ENCODE results near the gene PFKP.

Gene PFKP

DNA sequence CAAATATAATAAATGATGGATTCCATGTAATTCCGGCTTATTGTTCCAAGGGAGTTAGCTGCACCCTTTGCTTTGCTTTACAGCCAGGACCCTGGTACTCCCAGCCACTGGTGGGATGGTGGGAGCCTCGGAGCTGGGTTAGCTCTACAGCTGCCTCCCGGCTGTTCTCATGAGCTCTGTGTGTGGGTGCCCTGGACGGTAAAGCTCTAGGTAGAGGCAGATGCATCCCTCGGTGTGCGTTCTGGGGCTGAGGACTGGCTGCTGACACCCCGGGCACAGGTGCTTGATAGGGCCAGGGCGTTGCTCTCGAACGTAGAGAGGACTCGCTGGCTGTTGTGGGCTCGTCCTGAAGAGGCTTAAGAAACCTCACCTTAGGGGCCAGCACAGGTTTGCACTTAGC, 50.1 kb downstream of the PFKP start:
- no peak for FAIRE-seq

DNA sequence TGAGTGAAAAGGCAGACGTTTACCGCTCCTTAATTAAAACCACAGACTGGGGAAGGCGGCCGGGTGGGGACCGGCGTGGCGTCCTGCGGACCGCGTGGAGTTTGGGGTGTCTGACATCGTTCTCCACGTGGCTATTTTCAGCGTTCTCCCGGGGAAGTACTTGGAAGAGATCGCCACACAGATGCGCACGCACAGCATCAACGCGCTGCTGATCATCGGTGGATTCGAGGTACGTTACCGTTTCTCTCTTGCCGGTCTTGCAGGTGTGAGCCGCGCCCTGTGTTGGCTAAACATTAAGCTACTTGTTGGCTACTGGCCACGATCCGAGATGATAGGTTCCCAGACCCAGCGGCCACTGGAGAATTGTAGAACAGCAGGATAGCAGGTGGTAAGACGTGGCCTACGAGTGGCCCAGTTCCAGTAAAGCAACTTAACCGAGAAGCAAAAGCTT, 51.3 kb downstream of the PFKP start:
- FAIRE-seq = no peak

DNA sequence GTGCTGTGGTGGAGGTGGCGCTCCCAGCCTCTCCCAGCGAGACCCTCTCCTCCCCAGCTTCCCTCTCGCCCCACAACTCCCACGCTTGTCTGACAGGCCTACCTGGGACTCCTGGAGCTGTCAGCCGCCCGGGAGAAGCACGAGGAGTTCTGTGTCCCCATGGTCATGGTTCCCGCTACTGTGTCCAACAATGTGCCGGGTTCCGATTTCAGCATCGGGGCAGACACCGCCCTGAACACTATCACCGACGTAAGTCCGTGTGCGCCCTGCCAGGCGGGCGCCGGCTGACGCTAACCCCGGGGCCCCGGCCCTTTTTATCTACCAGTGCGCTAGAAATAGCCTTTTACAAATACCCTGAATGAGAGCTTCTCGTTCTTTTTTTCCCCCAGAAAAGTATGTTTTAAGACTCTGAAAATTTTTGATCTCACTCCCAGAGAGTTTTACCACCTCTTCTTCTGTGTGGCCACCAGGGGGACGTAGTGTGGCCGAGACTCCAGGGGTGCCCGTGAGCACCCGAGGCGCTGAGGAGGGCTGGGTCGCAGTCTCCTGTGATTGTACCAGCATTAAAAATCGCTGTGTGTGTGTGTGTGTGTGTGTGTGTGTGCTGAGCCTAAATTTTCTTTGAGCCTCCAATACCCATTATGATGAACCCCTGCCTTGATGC, 52.6 kb downstream of the PFKP start:
- no peak for FAIRE-seq

DNA sequence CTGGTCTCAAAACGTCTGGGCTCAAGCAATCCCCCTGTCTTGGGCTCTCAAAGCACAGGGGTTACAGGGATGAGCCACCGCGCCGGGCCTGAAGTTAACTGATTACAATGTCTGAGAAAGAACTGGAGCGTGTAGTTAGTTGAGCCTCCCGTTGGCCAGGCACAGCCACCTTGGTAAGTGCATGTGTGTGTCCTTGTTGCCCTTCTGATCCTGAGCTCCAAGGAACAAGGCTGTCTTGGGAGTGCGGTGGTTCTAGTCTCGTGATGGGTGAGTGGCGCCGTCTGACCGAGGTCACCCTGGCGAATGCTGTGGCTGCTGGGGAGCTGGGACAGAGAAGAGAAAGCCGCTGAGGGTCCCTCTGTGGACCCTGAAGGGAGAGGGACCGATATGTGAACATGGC, 54.7 kb downstream of the PFKP start:
- FAIRE-seq = no peak

DNA sequence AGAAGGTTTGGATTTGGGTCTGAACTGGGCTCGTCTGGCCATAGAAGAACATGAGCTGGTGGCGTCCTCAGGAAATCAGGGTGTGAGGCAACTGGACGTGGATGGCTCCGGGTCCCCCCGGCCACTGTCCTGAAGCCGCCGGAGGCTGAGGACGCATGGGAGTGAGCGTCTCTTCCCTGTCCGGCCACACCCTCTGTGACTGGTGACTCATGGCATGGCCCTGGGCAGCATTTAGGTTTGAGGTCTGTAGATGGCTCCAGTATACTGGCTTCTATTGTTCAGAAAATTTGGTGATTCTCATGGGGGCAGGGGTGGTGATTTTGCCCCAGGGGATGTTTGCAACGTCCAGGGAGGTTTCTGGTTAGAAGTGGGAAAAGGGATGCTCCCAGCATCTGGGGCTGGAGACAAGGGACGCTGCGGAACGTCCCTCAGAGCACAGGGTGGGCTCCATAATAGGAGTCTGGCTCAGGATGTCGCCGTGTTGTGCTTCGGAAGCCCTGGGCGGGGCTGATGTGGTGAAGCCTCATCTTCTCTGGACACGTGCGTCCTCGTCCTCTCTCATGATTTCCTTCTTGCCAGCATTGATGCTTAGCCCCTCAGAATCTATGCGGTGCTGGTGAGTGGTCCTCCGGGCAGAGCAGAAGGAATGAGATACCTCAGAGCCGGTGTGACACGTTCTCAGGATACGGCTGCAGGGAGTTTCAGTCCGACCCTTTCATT, 55.3 kb downstream of the PFKP start:
- no peak for FAIRE-seq

DNA sequence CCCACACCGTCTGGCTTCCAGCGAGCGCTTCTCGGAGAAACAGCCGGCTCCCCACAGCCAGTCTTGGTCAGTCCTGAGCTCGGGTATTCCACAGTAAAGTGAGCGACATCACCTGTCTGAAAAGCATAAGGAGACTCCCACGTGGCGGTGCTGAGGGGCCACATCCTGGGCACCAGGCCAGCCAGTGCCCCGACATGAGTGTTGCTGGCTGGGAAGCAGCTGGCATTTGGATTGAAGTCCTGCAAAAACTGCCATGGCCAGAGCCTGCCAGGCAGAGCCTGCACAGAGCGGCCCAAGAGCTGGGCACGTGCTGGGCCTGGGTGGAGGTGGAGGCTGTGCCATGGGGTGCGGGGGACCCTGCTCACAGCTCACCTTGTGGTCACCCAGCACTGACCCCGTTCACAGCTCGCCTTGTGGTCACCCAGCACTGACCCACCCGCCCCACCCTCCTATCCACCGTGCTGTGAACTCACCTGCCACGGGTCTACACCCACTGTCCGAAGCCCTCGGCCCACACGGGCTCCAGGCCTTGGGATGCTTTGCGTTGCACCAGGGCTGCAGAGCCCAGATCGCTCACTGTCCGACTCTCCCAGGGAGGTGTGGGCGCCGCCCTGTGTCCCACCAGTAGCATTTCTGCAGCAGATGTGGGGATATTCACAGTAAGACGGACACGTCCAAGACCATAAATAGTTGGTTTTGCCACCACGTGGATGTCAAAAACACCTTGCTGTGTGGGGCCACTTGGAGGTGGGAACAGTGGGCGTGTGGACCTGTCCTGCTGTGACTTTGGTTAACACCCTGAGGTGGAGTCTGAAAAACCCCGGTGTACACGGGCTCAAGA, 56.4 kb downstream of the PFKP start:
- no peak for FAIRE-seq

DNA sequence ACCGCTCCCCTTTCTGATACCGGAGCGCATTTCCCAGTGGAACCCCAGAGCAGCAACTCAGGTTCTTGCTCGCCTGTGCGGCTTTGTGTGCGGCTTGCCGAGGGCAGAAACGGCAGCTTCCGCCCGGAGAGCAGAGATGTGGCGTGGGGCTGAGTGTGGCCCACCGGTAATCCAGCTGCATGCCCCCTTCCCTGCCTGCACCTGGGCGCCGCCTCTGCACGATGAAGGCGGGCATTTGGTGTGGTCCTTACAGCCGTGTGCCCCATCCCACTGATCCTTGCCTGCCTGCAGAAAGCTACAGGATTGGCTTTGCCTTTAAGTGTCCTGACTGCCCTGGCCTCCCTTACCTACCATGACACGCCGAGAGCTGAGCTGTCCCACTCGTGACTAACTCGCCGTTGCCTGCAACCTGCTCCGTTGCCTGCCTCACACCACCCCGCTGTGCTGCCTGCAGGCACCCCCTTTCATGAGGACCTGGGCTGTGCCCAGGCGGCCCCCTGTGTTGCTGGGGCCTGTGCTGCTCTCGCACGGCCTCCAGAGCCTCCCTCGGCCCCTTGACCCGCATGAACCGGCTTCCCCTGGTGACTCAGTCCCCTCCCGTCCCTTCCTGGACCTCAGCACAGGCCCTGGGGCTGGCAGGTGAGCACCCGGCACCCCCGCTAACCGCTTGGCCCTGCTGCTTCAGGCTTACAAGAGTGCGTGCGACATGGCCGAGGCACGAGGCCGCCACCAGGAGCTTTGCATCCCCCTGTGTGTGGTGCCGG, 57.2 kb downstream of the PFKP start:
- no peak for FAIRE-seq

DNA sequence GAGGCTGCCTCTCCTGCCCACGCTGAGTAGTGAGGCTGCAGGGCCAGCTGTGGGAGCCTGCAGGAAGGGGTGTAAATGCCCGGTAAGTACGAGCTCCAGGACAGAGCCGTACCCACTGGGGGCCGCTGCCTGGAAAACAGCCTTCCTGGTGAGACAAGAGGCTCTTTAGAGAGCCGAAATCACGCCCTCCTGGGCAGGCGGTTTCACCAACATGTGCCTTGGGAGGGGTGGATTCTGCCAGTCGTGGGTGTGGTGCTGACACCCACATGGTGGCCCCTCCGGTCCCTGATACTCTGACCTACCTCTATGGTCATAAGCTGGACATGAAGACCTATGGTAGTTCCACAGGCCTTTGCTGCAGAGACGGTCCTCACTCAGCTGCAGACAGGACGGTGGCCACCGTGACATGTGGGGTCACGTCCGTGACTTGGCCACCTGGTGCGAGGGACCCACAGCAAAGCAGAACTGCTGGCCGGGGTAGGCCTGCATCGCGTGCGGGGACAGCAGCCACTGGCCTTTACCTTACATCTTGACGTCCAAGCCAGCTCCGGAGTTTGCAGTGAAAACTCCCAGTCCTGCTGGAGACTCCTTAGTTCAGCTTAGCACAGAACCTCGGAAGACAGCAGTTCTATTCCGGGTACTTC, 58.3 kb downstream of the PFKP start:
- no peak for FAIRE-seq

DNA sequence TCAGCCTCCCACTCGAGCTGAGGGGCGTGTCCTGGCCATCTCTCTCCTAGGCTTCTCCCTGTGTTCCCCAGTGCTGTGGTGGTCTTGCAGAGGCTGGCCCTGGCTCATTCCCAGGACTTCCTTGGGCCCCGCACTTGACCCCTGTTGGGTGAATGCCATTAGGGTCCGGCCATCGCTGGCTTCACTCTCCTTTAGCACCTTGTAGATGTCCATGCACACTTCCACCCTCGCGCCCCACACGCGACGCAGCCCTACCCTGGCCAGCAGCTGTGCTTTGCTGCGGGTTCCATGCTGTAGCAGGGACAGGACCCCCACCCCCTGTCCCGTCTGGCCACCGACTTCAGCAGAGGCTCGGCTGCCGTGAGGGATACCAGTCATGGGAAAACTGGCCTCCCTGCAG, 58.9 kb downstream of the PFKP start:
- no peak for FAIRE-seq

DNA sequence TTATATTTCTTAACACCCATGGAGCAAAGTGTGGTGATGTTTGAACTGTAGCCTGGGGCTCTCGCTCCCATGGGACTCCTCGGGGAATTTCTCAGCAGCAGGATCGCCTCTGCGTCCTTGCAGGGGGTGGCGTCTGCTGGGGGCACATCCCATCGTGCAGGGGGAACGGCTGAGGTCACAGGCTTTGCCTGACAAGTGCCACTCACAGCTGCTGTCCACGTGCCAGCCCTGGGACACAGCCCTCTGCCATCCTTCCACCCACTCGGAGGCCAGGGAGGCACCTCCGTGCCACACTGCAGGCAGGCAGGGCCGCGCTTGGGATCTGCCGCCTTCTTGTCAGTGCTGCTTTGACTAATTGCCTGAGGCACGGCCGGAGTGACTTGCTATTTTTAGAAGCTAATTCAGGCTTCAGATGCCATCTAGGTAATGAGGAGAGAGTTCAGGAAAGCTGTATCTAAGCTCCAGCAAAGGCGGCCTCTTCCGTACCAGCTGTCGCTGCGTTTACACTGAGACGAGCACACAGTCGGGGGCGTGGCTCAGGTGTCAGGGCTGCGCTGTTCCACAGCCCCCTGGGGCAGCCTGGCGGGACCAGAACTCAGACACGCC, 59.5 kb downstream of the PFKP start:
- FAIRE-seq = no peak

DNA sequence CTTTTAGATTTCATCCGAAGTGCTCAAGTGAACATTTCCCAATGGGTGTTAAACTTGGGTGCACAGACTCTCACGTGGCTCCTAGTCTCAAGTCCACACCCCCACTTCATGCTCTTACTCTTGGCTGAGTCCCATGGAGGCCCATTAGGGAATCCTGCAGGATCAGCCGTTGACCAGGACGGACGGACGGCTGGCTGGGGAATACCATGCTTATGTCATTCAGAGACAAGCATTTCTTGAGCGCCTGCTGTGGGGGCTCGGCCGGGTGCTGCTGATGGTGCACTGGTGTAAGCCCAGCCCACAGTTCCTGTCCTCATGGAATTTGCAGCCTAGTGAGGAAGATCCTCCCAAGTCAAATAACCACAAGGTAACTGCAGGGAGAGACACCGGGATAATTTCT, 60.6 kb downstream of the PFKP start:
- no peak for FAIRE-seq

DNA sequence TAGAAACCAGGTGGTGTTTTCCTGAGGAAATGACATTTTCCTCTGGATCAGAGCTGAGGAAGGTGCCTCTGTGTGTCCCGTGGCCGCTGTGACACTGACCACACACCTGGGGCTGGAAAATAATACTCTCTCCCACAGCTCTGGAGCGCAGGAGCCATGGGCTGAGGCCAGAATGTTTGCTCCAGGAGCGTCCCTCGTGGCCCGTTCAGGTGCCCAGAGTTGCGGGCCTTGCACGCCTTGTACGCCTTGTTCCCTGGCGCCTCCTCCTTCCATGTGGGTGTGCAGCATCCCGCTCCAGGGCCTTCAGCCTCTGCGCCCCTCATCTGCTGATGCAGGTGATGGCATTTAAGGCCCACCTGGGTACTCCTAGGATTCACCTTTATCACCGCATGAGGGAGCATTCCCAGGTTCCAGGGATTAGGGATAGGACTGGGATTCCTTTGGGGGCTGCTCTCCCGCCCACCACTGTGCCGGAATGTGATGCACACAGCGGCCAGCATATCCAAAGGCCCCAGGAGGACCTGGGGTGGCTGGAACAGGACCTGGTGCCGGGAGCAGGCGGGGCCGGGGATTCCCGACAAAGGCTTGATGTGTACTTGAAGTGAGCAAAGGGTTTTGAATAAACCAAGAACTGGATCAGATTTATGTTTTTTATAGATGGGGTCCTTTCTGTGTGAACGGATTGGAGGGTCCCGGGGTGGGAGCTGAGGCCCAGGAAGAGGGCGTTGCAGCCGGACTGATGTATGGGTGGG, 61.2 kb downstream of the PFKP start:
- no peak for FAIRE-seq

DNA sequence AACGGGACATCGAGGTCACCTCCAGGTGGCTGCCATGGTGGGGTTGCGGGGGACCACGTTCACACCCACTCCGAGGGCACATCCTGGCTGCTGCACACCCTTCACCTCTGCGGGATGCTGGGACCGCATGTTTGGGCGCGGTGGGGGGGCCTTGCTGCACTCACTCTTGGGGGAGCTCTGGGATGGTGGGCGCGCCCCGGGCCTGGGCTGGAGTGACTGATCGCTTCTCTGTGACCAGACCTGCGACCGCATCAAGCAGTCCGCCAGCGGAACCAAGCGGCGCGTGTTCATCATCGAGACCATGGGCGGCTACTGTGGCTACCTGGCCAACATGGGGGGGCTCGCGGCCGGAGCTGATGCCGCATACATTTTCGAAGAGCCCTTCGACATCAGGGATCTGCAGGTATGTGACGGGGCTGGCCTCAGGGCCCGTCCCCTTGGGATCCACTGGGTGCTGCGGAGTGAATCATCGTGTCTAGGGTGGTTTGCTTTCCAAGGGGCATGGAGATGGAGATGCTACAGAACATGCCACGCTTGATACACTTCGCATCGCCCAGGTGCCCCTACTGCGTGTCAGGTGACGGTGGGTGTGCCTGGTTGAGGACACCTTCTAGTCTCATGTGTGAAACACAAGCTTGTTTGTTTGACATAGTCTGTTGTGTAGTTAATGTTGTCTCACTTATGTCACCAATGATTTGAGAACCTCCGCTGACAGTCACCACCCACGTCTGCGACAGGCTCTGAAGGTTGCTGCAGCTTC, 62.4 kb downstream of the PFKP start:
- no peak for FAIRE-seq

DNA sequence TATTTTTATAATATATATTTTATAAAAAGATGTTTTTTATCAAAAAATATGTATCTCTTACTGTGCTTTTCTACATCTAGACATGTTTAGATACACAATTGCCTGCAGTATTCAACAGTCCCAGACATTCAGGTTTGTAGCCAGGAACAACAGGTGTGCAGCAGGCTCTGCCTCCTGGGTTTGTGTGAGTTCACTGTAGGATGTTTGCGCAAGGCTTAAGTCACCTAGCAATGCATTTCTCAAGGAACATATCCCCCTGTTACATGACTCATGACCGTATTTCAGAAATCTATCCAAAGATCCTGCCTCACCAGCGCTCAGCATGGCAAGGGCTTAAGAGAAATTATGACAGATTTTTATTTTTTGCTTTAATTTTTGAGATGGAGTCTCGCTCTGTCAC, 63.8 kb downstream of the PFKP start:
- FAIRE-seq = no peak

DNA sequence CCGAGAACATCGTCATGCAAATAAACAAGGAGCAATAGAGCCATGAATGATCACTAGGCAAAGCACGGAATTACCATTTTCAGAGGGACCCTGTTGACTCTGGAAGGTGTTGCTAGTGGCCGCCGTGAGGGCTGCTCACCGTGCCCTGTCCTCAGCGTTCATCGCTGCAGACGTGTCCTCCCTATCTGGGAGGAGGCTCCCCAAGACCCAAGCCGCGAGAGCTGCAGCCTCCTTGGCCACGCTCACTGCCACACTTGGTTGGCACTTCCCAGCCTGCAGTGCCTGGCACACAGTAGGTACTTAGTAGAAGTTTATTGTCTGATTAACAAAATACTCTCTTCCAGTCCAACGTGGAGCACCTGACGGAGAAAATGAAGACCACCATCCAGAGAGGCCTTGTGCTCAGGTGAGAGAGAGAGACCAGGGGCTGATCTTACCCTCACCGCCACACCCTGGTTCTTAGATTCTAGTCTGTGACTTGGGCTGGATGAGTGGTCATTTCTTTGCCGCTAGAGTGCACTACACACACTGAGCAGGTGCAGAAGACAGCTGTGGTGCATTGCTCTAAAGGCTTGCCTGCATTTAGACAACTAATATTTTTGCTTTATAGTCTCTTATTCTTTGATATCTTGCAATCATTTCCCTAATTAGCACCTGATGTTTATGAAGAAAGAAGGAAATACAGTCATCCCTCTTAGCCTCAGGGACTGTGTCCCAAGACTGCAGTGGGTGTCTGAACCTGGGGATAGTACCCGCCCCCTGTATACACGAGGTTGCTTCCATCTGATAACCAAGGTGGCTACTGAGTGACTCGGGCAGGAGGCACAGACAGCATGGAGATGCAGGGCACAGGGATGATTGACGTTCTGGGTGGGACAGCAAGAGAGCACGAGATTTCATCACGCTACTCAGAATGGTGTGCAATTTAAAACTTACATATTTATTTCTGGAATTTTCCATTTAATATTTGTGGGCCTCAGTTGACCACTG, 65.0 kb downstream of the PFKP start:
- no peak for FAIRE-seq

DNA sequence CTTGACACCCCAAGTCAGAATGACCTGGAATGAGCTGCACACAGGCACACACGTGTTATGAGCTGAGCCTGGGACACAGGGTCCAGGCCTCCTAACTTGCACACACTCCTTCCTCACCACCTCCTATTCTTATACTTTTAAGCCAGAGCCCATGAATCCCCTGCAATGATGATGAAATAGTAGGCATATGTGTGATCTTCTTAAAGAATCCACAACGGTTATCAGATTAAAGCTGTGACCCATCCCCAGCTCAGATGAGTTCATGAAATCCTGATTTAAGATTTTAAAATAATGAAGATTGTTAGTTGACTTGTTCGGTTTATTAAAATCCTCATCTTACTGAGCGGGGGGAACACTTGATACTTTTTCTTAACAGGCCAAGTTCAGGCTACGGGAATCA, 66.6 kb downstream of the PFKP start:
- FAIRE-seq = no peak

DNA sequence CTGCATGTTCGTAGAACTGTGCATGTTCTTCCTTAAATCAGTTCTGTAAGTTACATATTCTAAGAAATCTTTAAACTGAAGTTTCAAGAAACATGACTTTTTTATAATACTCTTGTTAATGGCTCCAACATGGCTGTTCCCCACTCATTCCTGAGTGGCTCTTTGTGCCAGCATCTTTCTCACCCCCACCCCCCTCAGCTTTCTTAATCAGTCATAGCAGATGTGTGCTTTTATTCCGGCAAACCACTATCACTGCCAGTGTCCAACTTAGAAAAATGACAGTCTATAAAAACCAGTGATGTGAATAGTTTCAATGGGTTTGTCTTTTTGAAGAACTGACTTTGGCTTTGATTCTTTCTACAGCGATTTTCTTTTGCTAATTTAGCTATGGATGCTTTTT, 67.7 kb downstream of the PFKP start:
- no peak for FAIRE-seq

DNA sequence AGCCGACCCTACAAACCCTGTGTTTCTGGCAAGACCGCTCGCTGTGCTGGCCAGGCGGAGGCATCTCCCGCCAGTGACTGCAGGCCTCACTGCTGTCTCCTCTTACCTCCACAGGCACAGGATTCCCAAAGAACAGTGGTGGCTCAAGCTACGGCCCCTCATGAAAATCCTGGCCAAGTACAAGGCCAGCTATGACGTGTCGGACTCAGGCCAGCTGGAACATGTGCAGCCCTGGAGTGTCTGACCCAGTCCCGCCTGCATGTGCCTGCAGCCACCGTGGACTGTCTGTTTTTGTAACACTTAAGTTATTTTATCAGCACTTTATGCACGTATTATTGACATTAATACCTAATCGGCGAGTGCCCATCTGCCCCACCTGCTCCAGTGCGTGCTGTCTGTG, 69.0 kb downstream of the PFKP start:
- no peak for FAIRE-seq

All from endometrium (tissue), 2 donors.